HepG2 (cell line): ENCODE results near the gene PRCD. TPM values are rescaled to one million over a fixed set of nuclear protein-coding genes. Genes with fewer than 3 reads are reported as not detected.

ENCODE experiments used
- CREM ChIP-seq, 2 experiments: sonication (generic) in 1 of 2; formaldehyde crosslinking in 1 of 2; IDR thresholded peaks; 2 replicates each; pipeline versions ENCODE4 v1.4.0 to v1.6.1; 2016 to 2020; ENCODE audit warnings: antibody characterized with exemption in 1 of 2, mild to moderate bottlenecking in 1 of 2, missing genetic modification reagents in 1 of 2
- EED ChIP-seq: sonication (generic); formaldehyde crosslinking; IDR thresholded peaks from 2 replicates; pipeline ENCODE4 v1.5.0; 2020; ENCODE audit warnings: mild to moderate bottlenecking, missing genetic modification reagents
- ETV6 ChIP-seq: sonication (generic); formaldehyde crosslinking; conservative IDR thresholded peaks from 2 replicates; pipeline ENCODE4 v1.4.0; 2020; ENCODE audit warnings: missing genetic modification reagents
- FOSL2 ChIP-seq: sonication (generic); formaldehyde crosslinking; IDR thresholded peaks from 2 replicates; pipeline ENCODE4 v1.4.0; 2020; ENCODE audit warnings: missing genetic modification reagents
- FOXC1 ChIP-seq: sonication (generic); formaldehyde crosslinking; IDR thresholded peaks from 2 replicates; pipeline ENCODE4 v1.8.0; 2022; ENCODE audit warnings: mild to moderate bottlenecking, missing genetic modification reagents, borderline replicate concordance
- FOXK1 ChIP-seq: sonication (generic); formaldehyde crosslinking; IDR thresholded peaks from 2 replicates; pipeline ENCODE4 v1.4.0; 2020; ENCODE audit warnings: low read depth, missing genetic modification reagents, borderline replicate concordance
- GLMP ChIP-seq: sonication (generic); formaldehyde crosslinking; IDR thresholded peaks from 2 replicates; pipeline ENCODE4 v1.9.0; 2021; ENCODE audit warnings: missing genetic modification reagents, mild to moderate bottlenecking, borderline replicate concordance
- GTF3A ChIP-seq: sonication (generic); formaldehyde crosslinking; conservative IDR thresholded peaks from 2 replicates; pipeline ENCODE4 v1.4.0; 2020; ENCODE audit warnings: mild to moderate bottlenecking, missing genetic modification reagents
- HOXD1 ChIP-seq: sonication (generic); formaldehyde crosslinking; IDR thresholded peaks from 2 replicates; pipeline ENCODE4 v1.5.0; 2020; ENCODE audit warnings: missing genetic modification reagents
- IRF2 ChIP-seq: IDR thresholded peaks from 2 replicates; pipeline ENCODE4 v1.6.1; 2018; ENCODE audit warnings: missing genetic modification reagents, missing compliant biosample characterization
- KAT7 ChIP-seq: IDR thresholded peaks from 2 replicates; pipeline ENCODE4 v1.6.1; 2018; ENCODE audit warnings: borderline replicate concordance, missing compliant biosample characterization
- KDM6A ChIP-seq: IDR thresholded peaks from 2 replicates; pipeline ENCODE4 v1.6.1; 2016; ENCODE audit warnings: low read depth
- PAXIP1 ChIP-seq: sonication (generic); formaldehyde crosslinking; conservative IDR thresholded peaks from 2 replicates; pipeline ENCODE4 v1.4.0; 2020; ENCODE audit warnings: mild to moderate bottlenecking, missing genetic modification reagents, moderate library complexity
- RBFOX2 ChIP-seq: fragments of 200-400 bp; formaldehyde crosslinking; IDR thresholded peaks from 2 replicates; pipeline ENCODE4 v1.6.1; 2017; ENCODE audit warnings: low read depth, mild to moderate bottlenecking, low read length
- SAP130 ChIP-seq: IDR thresholded peaks from 2 replicates; pipeline ENCODE4 v1.6.1; 2016; ENCODE audit warnings: low read depth
- SIX1 ChIP-seq: sonication (generic); formaldehyde crosslinking; IDR thresholded peaks from 2 replicates; pipeline ENCODE4 v1.4.0; 2020; ENCODE audit warnings: missing genetic modification reagents, borderline replicate concordance
- SOX5 ChIP-seq: IDR thresholded peaks from 2 replicates; pipeline ENCODE4 v1.6.1; 2016; ENCODE audit warnings: borderline replicate concordance
- SSRP1 ChIP-seq: IDR thresholded peaks from 2 replicates; pipeline ENCODE4 v1.6.1; 2016; ENCODE audit warnings: control low read depth
- TSC22D2 ChIP-seq: sonication (generic); formaldehyde crosslinking; IDR thresholded peaks from 2 replicates; pipeline ENCODE4 v1.5.1; 2020; ENCODE audit warnings: missing genetic modification reagents, mild to moderate bottlenecking, borderline replicate concordance
- ZBTB7A ChIP-seq: sonication (generic); formaldehyde crosslinking; IDR thresholded peaks from 2 replicates; pipeline ENCODE4 v1.8.0; 2022; ENCODE audit warnings: mild to moderate bottlenecking, missing genetic modification reagents
- ZNF350 ChIP-seq: sonication (generic); formaldehyde crosslinking; IDR thresholded peaks from 2 replicates; pipeline ENCODE4 v1.4.0; 2020; ENCODE audit warnings: mild to moderate bottlenecking, low read depth, missing genetic modification reagents, borderline replicate concordance
- ZNF563 ChIP-seq: sonication (generic); formaldehyde crosslinking; IDR thresholded peaks from 2 replicates; pipeline ENCODE4 v1.8.0; 2022; ENCODE audit warnings: mild to moderate bottlenecking, moderate library complexity, missing genetic modification reagents
- ZNF782 ChIP-seq: sonication (generic); formaldehyde crosslinking; IDR thresholded peaks from 2 replicates; pipeline ENCODE4 v1.4.0; 2020; ENCODE audit warnings: missing genetic modification reagents, mild to moderate bottlenecking, borderline replicate concordance
- polyA plus RNA-seq, 8 experiments: library from polyadenylated mRNA; depleted of rRNA in 3 of 8; stranded (reverse) in 7 of 8; unstranded in 1 of 8; fragments of >200 nt; fragmentation: Illumina TruSeq in 4 of 8; extraction: Trizol in 4 of 8; gene quantifications; 2 replicates each; pipeline versions ENCODE4 v1.2.1 to v1.2.3, GENCODE V29; 2011 to 2016; ENCODE audit warnings: low read depth in 4 of 8, missing spikeins in 1 of 8, mixed read lengths in 1 of 8; ENCODE audit not compliant: insufficient read depth in 1 of 8
- total RNA-seq, 5 experiments: library from RNA; depleted of rRNA; stranded (reverse); fragments of >200 nt; fragmentation: Illumina TruSeq; extraction: Trizol; gene quantifications; 2 replicates each; pipeline ENCODE4 v1.2.3, GENCODE V29; 2016; ENCODE audit warnings: low read depth in 1 of 5
- TF ChIP-seq, protein P1 (sequence below): IDR thresholded peaks from 2 replicates; pipeline ENCODE4 v1.6.1; 2016; ENCODE audit warnings: missing compliant biosample characterization, missing genetic modification reagents, borderline replicate concordance
- TF ChIP-seq, protein P2 (sequence below): IDR thresholded peaks from 2 replicates; pipeline ENCODE4 v1.6.1; 2016; ENCODE audit warnings: mild to moderate bottlenecking, missing biosample characterization, missing genetic modification reagents

The PRCD gene
- total and polyA plus RNA-seq, 2 of the 13 experiments (the other 11 are each of a cell fraction or from before 2014, with no cell fraction given), result 0.51 TPM; not detected in 1

DNA sequence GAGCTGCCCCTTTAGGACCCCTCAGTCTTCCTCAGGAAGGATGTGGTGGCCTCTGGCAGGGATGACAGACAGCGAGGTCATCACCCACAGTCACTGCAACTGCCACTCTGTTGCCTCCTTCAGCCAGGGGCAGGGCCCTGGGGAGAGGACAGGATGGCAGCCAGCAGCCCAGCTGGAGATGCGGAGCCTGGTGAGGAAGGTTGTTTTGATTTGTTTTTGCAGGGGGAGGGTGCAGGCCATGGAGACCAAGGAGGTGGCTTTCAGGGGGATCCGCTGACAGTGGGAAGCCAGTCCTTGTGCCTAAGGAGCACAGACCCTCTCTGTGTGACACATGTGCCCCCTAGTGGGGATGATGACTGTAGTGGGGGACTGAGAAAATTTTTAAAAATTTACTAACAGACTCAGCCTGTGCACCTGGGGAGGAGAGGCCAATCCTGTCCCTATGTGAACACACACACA is 7.4 kb downstream of the PRCD start (continued):
- TF ChIP-seq, protein P1, sequence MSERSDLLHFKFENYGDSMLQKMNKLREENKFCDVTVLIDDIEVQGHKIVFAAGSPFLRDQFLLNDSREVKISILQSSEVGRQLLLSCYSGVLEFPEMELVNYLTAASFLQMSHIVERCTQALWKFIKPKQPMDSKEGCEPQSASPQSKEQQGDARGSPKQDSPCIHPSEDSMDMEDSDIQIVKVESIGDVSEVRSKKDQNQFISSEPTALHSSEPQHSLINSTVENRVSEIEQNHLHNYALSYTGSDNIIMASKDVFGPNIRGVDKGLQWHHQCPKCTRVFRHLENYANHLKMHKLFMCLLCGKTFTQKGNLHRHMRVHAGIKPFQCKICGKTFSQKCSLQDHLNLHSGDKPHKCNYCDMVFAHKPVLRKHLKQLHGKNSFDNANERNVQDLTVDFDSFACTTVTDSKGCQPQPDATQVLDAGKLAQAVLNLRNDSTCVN (CRISPR knock-in tag), result peak; percentile 77; the same call in 1 of the 2 replicates
- TF ChIP-seq FOSL2 (CRISPR knock-in tag) (peak; percentile 65), ETV6 (0 out of 2 replicates have a peak, but pooled peaks have one; percentile 60), ZNF563 (CRISPR knock-in tag) (no peak), KDM6A (no peak), RBFOX2 (no peak), ZNF350 (CRISPR knock-in tag) (0 out of 2 replicates have a peak, but pooled peaks have one; percentile 20), SOX5 (CRISPR knock-in tag) (0 out of 2 replicates have a peak, but pooled peaks have one; percentile 29), SSRP1 (CRISPR knock-in tag) (peak; percentile 96), FOXK1 (CRISPR knock-in tag) (peak; percentile 23; the same call in 1 of the 2 replicates), TSC22D2 (CRISPR knock-in tag) (0 out of 2 replicates have a peak, but pooled peaks have one; percentile 46), ZBTB7A (CRISPR knock-in tag) (no peak; the same call in 1 of the 2 replicates), CREM (IDR thresholded peaks at IDR 0.05) (no peak), CREM (CRISPR knock-in tag; IDR thresholded peaks at IDR 0.05) (no peak), SAP130 (CRISPR knock-in tag) (peak; percentile 35), GLMP (no peak), IRF2 (CRISPR knock-in tag) (0 out of 2 replicates have a peak, but pooled peaks have one; percentile 38), PAXIP1 (CRISPR knock-in tag) (no peak), KAT7 (CRISPR knock-in tag) (peak; percentile 67; the same call in 1 of the 2 replicates), SIX1 (0 out of 2 replicates have a peak, but pooled peaks have one; percentile 7), EED (CRISPR knock-in tag) (peak; percentile 80; the same call in 1 of the 2 replicates), HOXD1 (no peak), GTF3A (CRISPR knock-in tag) (0 out of 2 replicates have a peak, but pooled peaks have one; percentile 29), ZNF782 (CRISPR knock-in tag) (0 out of 2 replicates have a peak, but pooled peaks have one; percentile 70), FOXC1 (CRISPR knock-in tag) (peak; percentile 8; the same call in 1 of the 2 replicates)
- TF ChIP-seq, protein P2, sequence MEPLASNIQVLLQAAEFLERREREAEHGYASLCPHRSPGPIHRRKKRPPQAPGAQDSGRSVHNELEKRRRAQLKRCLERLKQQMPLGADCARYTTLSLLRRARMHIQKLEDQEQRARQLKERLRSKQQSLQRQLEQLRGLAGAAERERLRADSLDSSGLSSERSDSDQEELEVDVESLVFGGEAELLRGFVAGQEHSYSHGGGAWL (CRISPR knock-in tag), result 0 out of 2 replicates have a peak, but pooled peaks have one; percentile 56
